SU-DHL-6 (cell line): Measurements from ENCODE around the gene SCAPER.

Experiments
- H2AFZ ChIP-seq: fragments of 200-600 bp; sonication (generic); 2 replicates; pipeline ENCODE4 v1.6.1; 2014; ENCODE audit warnings: low read depth, mild to moderate bottlenecking, moderate library complexity, mixed read lengths, antibody characterized with exemption, low read length; ENCODE audit not compliant: severe bottlenecking
- H3F3A ChIP-seq: fragments of 200-600 bp; shearing (Covaris generic); 2 replicates; pipeline ENCODE4 v1.6.0; 2016; ENCODE audit warnings: antibody characterized with exemption, mild to moderate bottlenecking; ENCODE audit not compliant: insufficient read depth
- H3K27ac ChIP-seq: fragments of 200-600 bp; sonication (generic); 2 replicates; pipeline ENCODE4 v1.5.1; 2016; ENCODE audit warnings: low read depth, mild to moderate bottlenecking, low read length, moderate library complexity, mixed read lengths
- H3K27me3 ChIP-seq: fragments of 200-600 bp; sonication (generic), shearing (Covaris generic); 2 replicates; pipeline ENCODE4 v1.6.0; 2014; ENCODE audit warnings: mild to moderate bottlenecking, low read length
- H3K36me3 ChIP-seq: fragments of 200-600 bp; sonication (generic); 2 replicates; pipeline ENCODE4 v1.6.1; 2014; ENCODE audit warnings: mild to moderate bottlenecking, low read length, mixed read lengths
- H3K4me2 ChIP-seq: fragments of 300-600, 200-600 bp; shearing (Covaris generic), sonication (generic); 2 replicates; pipeline ENCODE4 v1.6.0; 2014; ENCODE audit warnings: low read length, low read depth, mild to moderate bottlenecking; ENCODE audit not compliant: poor library complexity, severe bottlenecking
- H3K4me3 ChIP-seq: fragments of 200-600 bp; sonication (generic); 2 replicates; pipeline ENCODE4 v1.5.1; 2014; ENCODE audit warnings: antibody characterized with exemption, low read length, mild to moderate bottlenecking, mixed read lengths; ENCODE audit not compliant: insufficient read depth, poor library complexity, severe bottlenecking
- H3K79me2 ChIP-seq: fragments of 200-600 bp; sonication (generic); 2 replicates; pipeline ENCODE4 v1.6.1; 2014; ENCODE audit warnings: mild to moderate bottlenecking, low read length, moderate library complexity; ENCODE audit not compliant: insufficient read depth
- H3K9ac ChIP-seq: fragments of 200-600 bp; sonication (generic); 2 replicates; pipeline ENCODE4 v1.7.0; 2014; ENCODE audit warnings: mild to moderate bottlenecking, low read length
- H3K9me2 ChIP-seq: fragments of 200-600 bp; sonication (generic); replicated peaks from 2 replicates; pipeline ENCODE4 v1.6.1; 2014; ENCODE audit warnings: low read length; ENCODE audit not compliant: insufficient read depth
- H3K9me3 ChIP-seq: fragments of 200-600 bp; sonication (generic); 2 replicates; pipeline ENCODE4 v1.6.1; 2014; ENCODE audit warnings: low read length, mixed read lengths; ENCODE audit not compliant: insufficient read depth
- H4K20me1 ChIP-seq: fragments of 200-600 bp; sonication (generic); 2 replicates; pipeline ENCODE4 v1.6.1; 2014; ENCODE audit warnings: low read depth, mild to moderate bottlenecking, antibody characterized with exemption, low read length, moderate library complexity, mixed read lengths
- EZH2phosphoT487 ChIP-seq: fragments of 200-600 bp; sonication (generic), shearing (Covaris generic); conservative IDR thresholded peaks from 2 replicates; pipeline ENCODE4 v1.6.1; 2018; ENCODE audit warnings: mild to moderate bottlenecking, antibody characterized with exemption, low read length, moderate library complexity, mixed read lengths
- TF ChIP-seq, protein P1 (sequence below): fragments of 200-600 bp; sonication (generic); IDR thresholded peaks from one replicate; pipeline ENCODE4 v1.5.1; 2017; ENCODE audit warnings: antibody characterized with exemption, mild to moderate bottlenecking, low read length, moderate library complexity; ENCODE audit not compliant: insufficient read depth, poor library complexity, severe bottlenecking

SCAPER gene

DNA sequence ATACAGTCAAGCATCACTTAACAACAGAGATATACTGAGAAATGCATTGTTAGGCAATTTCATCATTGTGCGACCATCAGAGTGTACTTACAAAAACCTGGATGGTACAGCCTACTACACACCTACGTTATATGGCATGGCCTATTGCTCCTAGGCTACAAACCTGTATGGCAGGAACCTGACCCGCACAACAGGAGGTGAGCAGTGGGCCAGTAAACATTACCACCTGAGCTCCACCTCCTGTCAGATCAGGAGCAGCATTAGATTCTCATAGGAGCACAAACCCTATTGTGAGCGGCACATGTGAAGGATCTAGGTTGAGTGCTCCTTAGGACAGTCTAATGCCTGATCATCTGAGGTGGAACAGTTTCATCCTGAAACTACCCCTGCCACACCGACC is 89.7 kb downstream of the SCAPER start:
- no peaks in the 10 kb centered on the region; the same call in 1 of the 2 replicates for H3F3A ChIP-seq
- no peaks in the 10 kb centered on the region for H3K9me3 ChIP-seq
- TF ChIP-seq, protein P1, sequence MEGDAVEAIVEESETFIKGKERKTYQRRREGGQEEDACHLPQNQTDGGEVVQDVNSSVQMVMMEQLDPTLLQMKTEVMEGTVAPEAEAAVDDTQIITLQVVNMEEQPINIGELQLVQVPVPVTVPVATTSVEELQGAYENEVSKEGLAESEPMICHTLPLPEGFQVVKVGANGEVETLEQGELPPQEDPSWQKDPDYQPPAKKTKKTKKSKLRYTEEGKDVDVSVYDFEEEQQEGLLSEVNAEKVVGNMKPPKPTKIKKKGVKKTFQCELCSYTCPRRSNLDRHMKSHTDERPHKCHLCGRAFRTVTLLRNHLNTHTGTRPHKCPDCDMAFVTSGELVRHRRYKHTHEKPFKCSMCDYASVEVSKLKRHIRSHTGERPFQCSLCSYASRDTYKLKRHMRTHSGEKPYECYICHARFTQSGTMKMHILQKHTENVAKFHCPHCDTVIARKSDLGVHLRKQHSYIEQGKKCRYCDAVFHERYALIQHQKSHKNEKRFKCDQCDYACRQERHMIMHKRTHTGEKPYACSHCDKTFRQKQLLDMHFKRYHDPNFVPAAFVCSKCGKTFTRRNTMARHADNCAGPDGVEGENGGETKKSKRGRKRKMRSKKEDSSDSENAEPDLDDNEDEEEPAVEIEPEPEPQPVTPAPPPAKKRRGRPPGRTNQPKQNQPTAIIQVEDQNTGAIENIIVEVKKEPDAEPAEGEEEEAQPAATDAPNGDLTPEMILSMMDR = no peak
- no peak for TF ChIP-seq EZH2phosphoT487
- H3K79me2 ChIP-seq = no peaks in the 10 kb centered on the region
- no peaks in the 10 kb centered on the region for H3K9me2 ChIP-seq
- no peak overlapping the region for H3K27ac ChIP-seq
- no peak overlapping the region for H3K4me3 ChIP-seq
- no peaks in the 10 kb centered on the region for H3K27me3 ChIP-seq
- no peak overlapping the region for H3K4me2 ChIP-seq
- H3K36me3 ChIP-seq = no peaks in the 10 kb centered on the region
- H2AFZ ChIP-seq = no peak overlapping the region
- H4K20me1 ChIP-seq = no peaks in the 10 kb centered on the region
- no peak overlapping the region for H3K9ac ChIP-seq

DNA sequence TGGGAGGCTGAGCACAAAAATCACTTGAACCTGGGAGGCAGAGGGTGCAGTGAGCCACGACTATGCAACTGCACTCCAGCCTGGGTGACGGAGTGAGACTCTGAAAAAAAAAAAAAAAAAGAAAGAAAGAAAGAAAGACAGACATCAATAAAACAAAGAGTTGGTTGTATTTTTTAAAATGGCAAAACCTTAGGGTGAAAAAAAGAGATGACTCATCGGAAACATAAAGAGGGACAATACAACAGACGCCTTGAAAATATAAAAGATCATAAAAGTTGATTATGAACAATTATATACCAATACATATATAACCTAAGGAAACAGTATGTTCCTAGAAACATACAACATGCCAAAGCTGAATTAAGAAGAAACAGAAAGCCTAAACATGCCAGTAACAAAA is 92.8 kb downstream of the SCAPER start:
- Histone ChIP-seq H3K27me3 (no peaks in the 10 kb centered on the region), H3K79me2 (no peaks in the 10 kb centered on the region), H3K9me2 (no peaks in the 10 kb centered on the region), H3K9ac (no peak overlapping the region), H3K4me2 (no peak overlapping the region), H3K36me3 (no peaks in the 10 kb centered on the region), H4K20me1 (no peaks in the 10 kb centered on the region), H3K27ac (no peak overlapping the region), H3K4me3 (no peak overlapping the region), H3F3A (no peaks in the 10 kb centered on the region; the same call in 1 of the 2 replicates), H3K9me3 (no peaks in the 10 kb centered on the region), H2AFZ (no peak overlapping the region)
- TF ChIP-seq, protein P1 = no peak
- no peak for TF ChIP-seq EZH2phosphoT487

DNA sequence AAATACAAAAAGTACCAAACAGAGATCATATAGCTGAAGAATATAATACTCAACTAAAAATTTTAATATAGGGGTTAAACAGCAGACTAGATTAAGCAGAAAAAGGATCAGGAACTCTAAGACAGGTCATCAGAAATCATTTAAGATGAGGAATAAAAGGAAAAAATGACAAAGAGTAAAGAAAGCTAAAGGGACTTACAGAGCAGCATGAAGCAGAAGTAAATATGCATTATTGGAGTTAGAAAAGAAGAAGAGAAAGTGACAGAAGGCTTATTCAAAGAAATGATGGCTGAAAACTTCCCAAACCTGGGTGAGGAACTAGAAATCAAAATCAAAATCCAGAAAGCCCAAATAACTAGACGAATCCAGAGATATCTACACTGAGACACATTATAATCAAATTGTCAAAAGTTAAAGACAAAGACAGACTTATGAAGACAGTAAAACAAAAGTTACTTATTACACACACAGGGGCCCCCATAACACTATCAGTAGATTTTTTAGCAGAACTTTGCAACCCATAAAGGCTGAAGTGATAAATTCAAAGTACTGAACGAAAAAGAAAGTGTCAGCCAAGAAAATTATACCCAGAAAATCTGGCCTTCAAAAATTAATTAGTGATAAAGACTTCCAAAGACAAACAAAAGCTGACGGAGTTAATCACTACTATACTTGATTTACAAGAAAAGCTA is 95.6 kb downstream of the SCAPER start:
- Histone ChIP-seq H3K36me3 (no peaks in the 10 kb centered on the region), H3F3A (no peaks in the 10 kb centered on the region), H4K20me1 (no peaks in the 10 kb centered on the region), H3K27ac (no peak overlapping the region), H3K27me3 (no peaks in the 10 kb centered on the region), H3K4me2 (no peak overlapping the region), H3K9ac (no peak overlapping the region), H3K4me3 (no peak overlapping the region), H3K9me3 (no peaks in the 10 kb centered on the region), H3K79me2 (no peaks in the 10 kb centered on the region), H2AFZ (no peak overlapping the region), H3K9me2 (no peaks in the 10 kb centered on the region)
- no peak for TF ChIP-seq EZH2phosphoT487
- TF ChIP-seq, protein P1 = no peak
